HepG2 (cell line): ENCODE data around the gene OR1F1. TPM values are rescaled to one million over a fixed set of nuclear protein-coding genes. Genes with fewer than 3 reads are reported as not detected.
A peak's percentile ranks its signal among the peaks of the same experiment; 100 is the strongest.

Source experiments
- ARNTL ChIP-seq: sonication (generic); formaldehyde crosslinking; IDR thresholded peaks from 2 replicates; pipeline ENCODE4 v1.4.0; 2020; ENCODE audit warnings: mild to moderate bottlenecking, missing genetic modification reagents
- DR1 ChIP-seq: sonication (generic); formaldehyde crosslinking; IDR thresholded peaks from 2 replicates; pipeline ENCODE4 v1.8.0; 2021; ENCODE audit warnings: mild to moderate bottlenecking, missing genetic modification reagents, inconsistent platforms
- E2F1 ChIP-seq: sonication (generic); formaldehyde crosslinking; IDR thresholded peaks from 2 replicates; pipeline ENCODE4 v1.5.0; 2020; ENCODE audit warnings: missing genetic modification reagents
- ESRRA ChIP-seq: sonication (generic); formaldehyde crosslinking; IDR thresholded peaks from 2 replicates; pipeline ENCODE4 v1.5.1; 2020; ENCODE audit warnings: mild to moderate bottlenecking, low read depth, missing genetic modification reagents
- ETV5 ChIP-seq: IDR thresholded peaks from 2 replicates; pipeline ENCODE4 v1.6.1; 2018; ENCODE audit warnings: missing biosample characterization, missing genetic modification reagents, inconsistent platforms, borderline replicate concordance
- HMGA1 ChIP-seq: sonication (generic); formaldehyde crosslinking; conservative IDR thresholded peaks from 2 replicates; pipeline ENCODE4 v1.4.0; 2020; ENCODE audit warnings: missing genetic modification reagents
- KDM2A ChIP-seq: sonication (generic); formaldehyde crosslinking; IDR thresholded peaks from 2 replicates; pipeline ENCODE4 v1.4.0; 2020; ENCODE audit warnings: low read depth, missing genetic modification reagents, borderline replicate concordance
- KMT2B ChIP-seq: IDR thresholded peaks from 2 replicates; pipeline ENCODE4 v1.6.1; 2016; ENCODE audit warnings: missing genetic modification reagents, missing compliant biosample characterization
- TCF7L2 ChIP-seq: IDR thresholded peaks from 2 replicates; pipeline ENCODE4 v1.6.1; 2011; ENCODE audit warnings: mild to moderate bottlenecking, low read depth, low read length, moderate library complexity
- TGIF2 ChIP-seq: IDR thresholded peaks from 2 replicates; pipeline ENCODE4 v1.6.1; 2016; ENCODE audit warnings: control low read depth, missing compliant biosample characterization
- UBTF ChIP-seq: sonication (generic); formaldehyde crosslinking; IDR thresholded peaks from 2 replicates; pipeline ENCODE4 v1.4.0; 2020; ENCODE audit warnings: mild to moderate bottlenecking, missing genetic modification reagents
- ZBTB2 ChIP-seq: sonication (generic); formaldehyde crosslinking; IDR thresholded peaks from 2 replicates; pipeline ENCODE4 v1.8.0; 2022; ENCODE audit warnings: low read depth, missing genetic modification reagents
- ZBTB8A ChIP-seq: sonication (generic); formaldehyde crosslinking; IDR thresholded peaks from 2 replicates; pipeline ENCODE4 v1.4.0; 2020; ENCODE audit warnings: mild to moderate bottlenecking, low read depth, missing genetic modification reagents, borderline replicate concordance
- ZGPAT ChIP-seq: IDR thresholded peaks from 2 replicates; pipeline ENCODE4 v1.6.1; 2016; ENCODE audit warnings: mild to moderate bottlenecking
- ZMYM4 ChIP-seq: sonication (generic); formaldehyde crosslinking; IDR thresholded peaks from 2 replicates; pipeline ENCODE4 v1.8.1; 2023; ENCODE audit warnings: mild to moderate bottlenecking, missing genetic modification reagents
- ZNF256 ChIP-seq: sonication (generic); formaldehyde crosslinking; conservative IDR thresholded peaks from 2 replicates; pipeline ENCODE4 v1.4.0; 2020; ENCODE audit warnings: missing genetic modification reagents
- ZNF446 ChIP-seq: sonication (generic); formaldehyde crosslinking; IDR thresholded peaks from 2 replicates; pipeline ENCODE4 v1.5.0; 2020; ENCODE audit warnings: mild to moderate bottlenecking, missing genetic modification reagents
- ZNF652 ChIP-seq: IDR thresholded peaks from 2 replicates; pipeline ENCODE4 v1.6.1; 2016; ENCODE audit warnings: low read depth, borderline replicate concordance
- ZUFSP ChIP-seq: sonication (generic); formaldehyde crosslinking; IDR thresholded peaks from 2 replicates; pipeline ENCODE4 v1.9.0; 2021; ENCODE audit warnings: missing genetic modification reagents, mild to moderate bottlenecking, borderline replicate concordance
- polyA plus RNA-seq, 8 experiments: library from polyadenylated mRNA; depleted of rRNA in 3 of 8; stranded (reverse) in 7 of 8; unstranded in 1 of 8; fragments of >200 nt; fragmentation: Illumina TruSeq in 4 of 8; extraction: Trizol in 4 of 8; gene quantifications; 2 replicates each; pipeline versions ENCODE4 v1.2.1 to v1.2.3, GENCODE V29; 2011 to 2016; ENCODE audit warnings: low read depth in 4 of 8, missing spikeins in 1 of 8, mixed read lengths in 1 of 8; ENCODE audit not compliant: insufficient read depth in 1 of 8
- total RNA-seq, 5 experiments: library from RNA; depleted of rRNA; stranded (reverse); fragments of >200 nt; fragmentation: Illumina TruSeq; extraction: Trizol; gene quantifications; 2 replicates each; pipeline ENCODE4 v1.2.3, GENCODE V29; 2016; ENCODE audit warnings: low read depth in 1 of 5

Gene OR1F1
- total and polyA plus RNA-seq, 2 of the 13 experiments (the other 11 are each of a cell fraction or from before 2014, with no cell fraction given), result 0.90 TPM; not detected in 1

- TF ChIP-seq TCF7L2 (no peak), KMT2B (CRISPR knock-in tag) (peak; percentile 66), E2F1 (CRISPR knock-in tag) (peak; percentile 54; the same call in 1 of the 2 replicates), ZBTB8A (CRISPR knock-in tag) (no peak), ZNF256 (CRISPR knock-in tag) (peak; percentile 69; the same call in 1 of the 2 replicates), DR1 (peak; percentile 22; the same call in 1 of the 2 replicates), KDM2A (CRISPR knock-in tag) (peak; percentile 89), ZBTB2 (CRISPR knock-in tag) (peak; percentile 54; the same call in 1 of the 2 replicates), ZGPAT (CRISPR knock-in tag) (peak; percentile 79), ZUFSP (CRISPR knock-in tag) (no peak), ETV5 (peak; percentile 63), ZNF446 (CRISPR knock-in tag) (no peak), ESRRA (CRISPR knock-in tag) (no peak), UBTF (CRISPR knock-in tag) (peak; percentile 95), ARNTL (peak; percentile 76), TGIF2 (CRISPR knock-in tag) (peak; percentile 70; the same call in 1 of the 2 replicates), ZMYM4 (CRISPR knock-in tag) (peak; percentile 61), ZNF652 (CRISPR knock-in tag) (no peak), HMGA1 (no peak)
These were observed 37.4 kb upstream of the OR1F1 start (continued) for GRCh38 chr16:3150346-3151218.
